DND-41 (cell line): Measurements from ENCODE around the gene GRIK4.

Source experiments
- ATAC-seq: fragments of 200-7000 bp; cut with Tn5 transposase; 3 replicates; pipeline ENCODE4 v1.9.1; 2021; ENCODE audit warnings: low read depth; ENCODE audit not compliant: insufficient read depth
- DNase-seq: peaks from one replicate; pipeline ENCODE4 v3.0.0-alpha.2; 2020
- H2AFZ ChIP-seq: 2 replicates; pipeline ENCODE4 v1.6.0; 2012; ENCODE audit warnings: low read depth, low read length
- H3K27ac ChIP-seq: 2 replicates; pipeline ENCODE4 v1.5.1; 2012; ENCODE audit warnings: low read length, inconsistent platforms
- H3K27me3 ChIP-seq: fragments of 200-600 bp; sonication (generic); 2 replicates; pipeline ENCODE4 v1.6.0; 2012; ENCODE audit warnings: low read length, mild to moderate bottlenecking, inconsistent platforms; ENCODE audit not compliant: insufficient read depth, poor library complexity
- H3K36me3 ChIP-seq: 2 replicates; pipeline ENCODE4 v1.5.1; 2012; ENCODE audit warnings: low read length, inconsistent platforms; ENCODE audit not compliant: insufficient read depth
- H3K4me1 ChIP-seq: 2 replicates; pipeline ENCODE4 v1.5.1; 2012; ENCODE audit warnings: mild to moderate bottlenecking, low read length; ENCODE audit not compliant: insufficient read depth
- H3K4me2 ChIP-seq: 2 replicates; pipeline ENCODE4 v1.6.0; 2012; ENCODE audit warnings: mild to moderate bottlenecking, moderate library complexity, low read length, inconsistent platforms; ENCODE audit not compliant: insufficient read depth
- H3K4me3 ChIP-seq, 2 experiments: fragments of 200-600 bp in 1 of 2; shearing (Covaris generic) in 1 of 2; 2 replicates each; pipeline ENCODE4 v1.5.1; 2012 to 2016; ENCODE audit warnings: inconsistent platforms in 2 of 2, low read length in 2 of 2, mild to moderate bottlenecking in 2 of 2, low read depth in 1 of 2, moderate library complexity in 1 of 2
- H3K79me2 ChIP-seq: 2 replicates; pipeline ENCODE4 v1.6.0; 2012; ENCODE audit warnings: low read length, inconsistent platforms; ENCODE audit not compliant: insufficient read depth
- H3K9ac ChIP-seq: 2 replicates; pipeline ENCODE4 v1.6.0; 2012; ENCODE audit warnings: low read depth, mild to moderate bottlenecking, inconsistent platforms, low read length, moderate library complexity
- H3K9me3 ChIP-seq: 2 replicates; pipeline ENCODE4 v1.5.1; 2012; ENCODE audit warnings: low read length, moderate library complexity, mild to moderate bottlenecking, inconsistent platforms; ENCODE audit not compliant: insufficient read depth, severe bottlenecking
- H4K20me1 ChIP-seq: 2 replicates; pipeline ENCODE4 v1.6.0; 2012; ENCODE audit warnings: low read length; ENCODE audit not compliant: insufficient read depth
- CTCF ChIP-seq: IDR thresholded peaks from 2 replicates; pipeline ENCODE4 v1.5.1; 2012; ENCODE audit warnings: borderline replicate concordance, low read length, moderate library complexity, mild to moderate bottlenecking; ENCODE audit not compliant: poor library complexity, severe bottlenecking; ENCODE audit errors: extremely low read depth
- EZH2 ChIP-seq: IDR thresholded peaks from 3 replicates; pipeline ENCODE4 v1.6.1; 2012; ENCODE audit warnings: borderline replicate concordance, low read depth, mild to moderate bottlenecking, moderate library complexity, low read length, inconsistent platforms; ENCODE audit not compliant: severe bottlenecking

GRIK4 gene

GRCh38 chr11:120873966-120874735 is 362.6 kb downstream of the GRIK4 start:
- Histone ChIP-seq H3K4me2 (no peak overlapping the region), H3K9ac (no peak overlapping the region), H3K36me3 (no peaks in the 10 kb centered on the region), H3K4me3 (no peak overlapping the region), H3K9me3 (no peaks in the 10 kb centered on the region), H3K27ac (no peak overlapping the region), H3K27me3 (peaks cover 13% of the 10 kb centered on the region), H2AFZ (no peak overlapping the region), H3K4me1 (no peaks in the 10 kb centered on the region), H4K20me1 (peaks cover 2% of the 10 kb centered on the region; the same call in 1 of the 2 replicates), H3K79me2 (no peaks in the 10 kb centered on the region)
- DNase-seq, result no peak
- TF ChIP-seq CTCF (no peak), EZH2 (no peak)
- no peak for ATAC-seq

GRCh38 chr11:120875986-120876385 is 364.4 kb downstream of the GRIK4 start:
- no peak for DNase-seq
- TF ChIP-seq CTCF, result no peak
- TF ChIP-seq EZH2, result no peak
- Histone ChIP-seq H3K9me3 (no peaks in the 10 kb centered on the region), H3K27me3 (peaks cover 18% of the 10 kb centered on the region), H3K4me1 (no peaks in the 10 kb centered on the region), H3K36me3 (no peaks in the 10 kb centered on the region), H3K4me2 (no peak overlapping the region), H3K79me2 (no peaks in the 10 kb centered on the region), H4K20me1 (peaks cover 2% of the 10 kb centered on the region; the same call in 1 of the 2 replicates), H3K4me3 (no peak overlapping the region), H3K27ac (no peak overlapping the region), H3K9ac (no peak overlapping the region), H2AFZ (no peak overlapping the region)
- ATAC-seq, result no peak

- Histone ChIP-seq H3K9ac (no peak overlapping the region), H3K4me2 (no peak overlapping the region), H3K4me3 (no peak overlapping the region), H3K79me2 (no peaks in the 10 kb centered on the region), H3K27me3 (peaks cover 31% of the 10 kb centered on the region), H2AFZ (no peak overlapping the region), H3K27ac (no peak overlapping the region), H3K4me1 (no peaks in the 10 kb centered on the region), H4K20me1 (0 out of 2 replicates have a peak, but pooled peaks cover 3% of the 10 kb centered on the region), H3K9me3 (no peaks in the 10 kb centered on the region), H3K36me3 (no peaks in the 10 kb centered on the region)
- TF ChIP-seq CTCF, result no peak
- TF ChIP-seq EZH2, result no peak
- ATAC-seq (no peak), DNase-seq (no peak)
Observed at GRCh38 chr11:120877746-120878365, 366.3 kb downstream of the GRIK4 start.
